Coronary artery (tissue), 2 donors: Measurements from ENCODE around the gene MED28.
A peak's percentile ranks its signal among the peaks of the same experiment; 100 is the strongest.

Experiments used
- DNase-seq: peaks from one replicate; pipeline ENCODE4 v3.0.0-alpha.2; 2017; ENCODE audit warnings: low spot score
- H3K27ac ChIP-seq, 2 donors: fragments of 200-600 bp; sonication (generic); one replicate each; pipeline ENCODE4 v1.5.1; 2016 to 2019
- H3K4me3 ChIP-seq: fragments of 200-600 bp; sonication (generic); 2 replicates; pipeline ENCODE4 v1.5.1; 2016; ENCODE audit warnings: mild to moderate bottlenecking, moderate library complexity
- CTCF ChIP-seq: fragments of 200-600 bp; sonication (generic); IDR thresholded peaks from one replicate; pipeline ENCODE4 v1.5.1; 2019; ENCODE audit warnings: antibody characterized with exemption

Gene MED28

GRCh38 chr4:17595471-17596005 is 18.9 kb upstream of the MED28 start:
- H3K4me3 ChIP-seq: no peak overlapping the region
- TF ChIP-seq CTCF: no peak
- no peak overlapping the region for H3K27ac ChIP-seq
- no peak for DNase-seq

GRCh38 chr4:17597517-17597916 is 16.9 kb upstream of the MED28 start:
- no peak for TF ChIP-seq CTCF
- no peak for DNase-seq
- H3K4me3 ChIP-seq: no peak overlapping the region
- no peak overlapping the region for H3K27ac ChIP-seq

GRCh38 chr4:17599826-17600225 is 14.6 kb upstream of the MED28 start:
- no peak for TF ChIP-seq CTCF
- no peak for DNase-seq
- Histone ChIP-seq H3K4me3 (no peak overlapping the region), H3K27ac (no peak overlapping the region)

- H3K27ac ChIP-seq: no peak overlapping the region
- TF ChIP-seq CTCF: no peak
- H3K4me3 ChIP-seq: no peak overlapping the region
- no peak for DNase-seq
Observed at GRCh38 chr4:17605236-17605635, 9.2 kb upstream of the MED28 start.

- DNase-seq: no peak
- H3K4me3 ChIP-seq: peak overlapping the region; percentile 77
- H3K27ac ChIP-seq: peak overlapping the region; percentile 79 to 82
- TF ChIP-seq CTCF: no peak
Observed at GRCh38 chr4:17613761-17614415, 553 bp upstream of the MED28 start.

- Histone ChIP-seq H3K4me3 (peak overlapping the region; percentile 77), H3K27ac (no peak overlapping the region)
- no peak for TF ChIP-seq CTCF
- no peak for DNase-seq
Observed at GRCh38 chr4:17616283-17616682, 1.8 kb downstream of the MED28 start.

GRCh38 chr4:17618926-17619325 is 4.5 kb downstream of the MED28 start:
- TF ChIP-seq CTCF: no peak
- H3K27ac ChIP-seq: no peak overlapping the region
- no peak for DNase-seq
- no peak overlapping the region for H3K4me3 ChIP-seq
